SK-N-MC (cell line): Measurements from ENCODE around the gene EXTL1.

Experiments
- DNase-seq: peaks from one replicate; pipeline ENCODE4 v3.0.0-alpha.2; 2011; ENCODE audit warnings: low read depth, low spot score
- H3K27ac ChIP-seq: fragments of 200-600 bp; sonication (generic); 2 replicates; pipeline ENCODE4 v1.5.1; 2016; ENCODE audit warnings: mixed run types
- H3K36me3 ChIP-seq: fragments of 200-600 bp; sonication (generic); 2 replicates; pipeline ENCODE4 v1.6.1; 2017; ENCODE audit warnings: antibody characterized with exemption, low read length, mixed read lengths; ENCODE audit not compliant: insufficient read depth
- H3K4me3 ChIP-seq: fragments of 200-600 bp; sonication (generic); 2 replicates; pipeline ENCODE4 v1.5.1; 2016
- H3K9ac ChIP-seq: fragments of 200-600 bp; sonication (generic); 2 replicates; pipeline ENCODE4 v1.8.0; 2017; ENCODE audit warnings: mixed run types, mixed read lengths; ENCODE audit not compliant: insufficient read length
- H3K9me3 ChIP-seq: fragments of 200-600 bp; sonication (generic); 2 replicates; pipeline ENCODE4 v1.6.1; 2017; ENCODE audit warnings: low read depth, mild to moderate bottlenecking, antibody characterized with exemption, low read length, moderate library complexity, mixed read lengths
- EZH2 ChIP-seq: fragments of 200-600 bp; sonication (generic); IDR thresholded peaks from one replicate; pipeline ENCODE4 v1.6.1; 2017; ENCODE audit warnings: antibody characterized with exemption
- FOXP2 ChIP-seq: optimal IDR thresholded peaks from 2 replicates; pipeline ENCODE3; 2011; ENCODE audit warnings: mild to moderate bottlenecking, moderate library complexity; ENCODE audit not compliant: insufficient read depth; ENCODE audit errors: extremely low read length, control extremely low read depth
- POLR2AphosphoS5 ChIP-seq: IDR thresholded peaks from 2 replicates; pipeline ENCODE4 v1.6.1; 2012; ENCODE audit warnings: mild to moderate bottlenecking, low read depth, low read length, borderline replicate concordance

EXTL1 gene

GRCh38 chr1:26049531-26050247 is 28.1 kb downstream of the EXTL1 start:
- no peak for TF ChIP-seq FOXP2
- no peak for TF ChIP-seq EZH2
- TF ChIP-seq POLR2AphosphoS5 = no peak
- Histone ChIP-seq H3K9me3 (no peaks in the 10 kb centered on the region), H3K4me3 (no peak overlapping the region), H3K9ac (no peak overlapping the region), H3K27ac (no peak overlapping the region), H3K36me3 (no peaks in the 10 kb centered on the region)
- no peak for DNase-seq

DNA sequence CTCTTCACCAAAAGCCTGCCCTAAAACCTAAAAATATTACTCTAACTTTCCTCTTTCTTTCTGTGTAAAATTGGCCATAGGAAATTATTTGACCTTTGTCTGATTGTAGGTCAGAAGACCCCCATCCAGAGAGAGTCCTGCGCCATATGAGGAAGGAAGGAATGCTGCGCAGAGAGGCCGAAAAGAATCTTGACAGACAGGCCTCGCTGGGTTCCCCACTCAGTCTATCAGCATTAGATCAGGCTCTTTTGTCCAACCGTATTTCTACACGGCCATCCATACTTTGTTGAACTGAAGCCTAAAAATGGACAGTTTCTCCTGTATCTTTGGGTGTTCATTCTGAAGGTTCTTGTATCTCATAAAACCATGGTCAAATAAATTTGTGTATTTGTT is 28.7 kb downstream of the EXTL1 start:
- no peak overlapping the region for H3K4me3 ChIP-seq
- H3K9ac ChIP-seq = no peak overlapping the region
- DNase-seq = no peak
- H3K36me3 ChIP-seq = no peaks in the 10 kb centered on the region
- no peak for TF ChIP-seq FOXP2
- no peak for TF ChIP-seq POLR2AphosphoS5
- TF ChIP-seq EZH2 = no peak
- H3K27ac ChIP-seq = no peak overlapping the region
- no peaks in the 10 kb centered on the region for H3K9me3 ChIP-seq

- TF ChIP-seq EZH2 = no peak
- no peak for TF ChIP-seq POLR2AphosphoS5
- no peak for TF ChIP-seq FOXP2
- H3K27ac ChIP-seq = no peak overlapping the region
- H3K9me3 ChIP-seq = no peaks in the 10 kb centered on the region
- H3K36me3 ChIP-seq = no peaks in the 10 kb centered on the region
- DNase-seq = no peak
- H3K4me3 ChIP-seq = no peak overlapping the region
- H3K9ac ChIP-seq = no peak overlapping the region
Observed at GRCh38 chr1:26053718-26054560, 32.4 kb downstream of the EXTL1 start.

- TF ChIP-seq EZH2 (no peak), POLR2AphosphoS5 (no peak), FOXP2 (no peak)
- no peak overlapping the region for H3K4me3 ChIP-seq
- no peaks in the 10 kb centered on the region for H3K9me3 ChIP-seq
- no peak for DNase-seq
- H3K9ac ChIP-seq = no peak overlapping the region
- no peaks in the 10 kb centered on the region for H3K36me3 ChIP-seq
- no peak overlapping the region for H3K27ac ChIP-seq
Observed at GRCh38 chr1:26055041-26055440, 33.5 kb downstream of the EXTL1 start.

- TF ChIP-seq EZH2 = no peak
- TF ChIP-seq FOXP2 = no peak
- no peak for TF ChIP-seq POLR2AphosphoS5
- no peak for DNase-seq
- H3K4me3 ChIP-seq = no peak overlapping the region
- H3K9ac ChIP-seq = no peak overlapping the region
- no peaks in the 10 kb centered on the region for H3K9me3 ChIP-seq
- no peak overlapping the region for H3K27ac ChIP-seq
- H3K36me3 ChIP-seq = no peaks in the 10 kb centered on the region
Observed at GRCh38 chr1:26057189-26057588, 35.6 kb downstream of the EXTL1 start.

DNA sequence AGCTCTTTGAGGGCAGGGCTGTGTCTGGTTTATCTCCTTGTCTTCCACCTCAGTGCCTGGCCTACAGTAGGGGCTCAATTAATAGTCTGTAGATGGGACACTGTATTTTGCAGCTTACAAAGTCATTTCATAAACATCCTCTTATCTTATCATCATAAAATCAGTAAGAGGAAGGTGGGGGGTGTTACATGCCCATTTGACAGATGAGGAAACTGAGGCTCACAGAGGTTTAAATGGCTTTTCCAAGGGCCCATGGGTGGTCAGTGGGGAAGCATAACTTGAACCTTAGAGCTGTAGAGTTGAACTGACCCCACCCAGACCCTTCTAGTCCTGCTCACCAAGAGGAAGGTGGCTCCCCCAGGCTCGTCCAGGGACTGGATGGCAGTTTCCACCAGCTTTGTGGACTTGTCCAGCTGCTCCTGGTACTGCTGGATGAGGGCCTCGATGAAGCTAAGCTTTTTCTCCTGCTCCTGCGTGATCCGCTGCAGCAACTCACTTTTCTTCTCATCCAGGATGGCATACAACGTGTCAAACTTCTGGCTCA is 36.5 kb downstream of the EXTL1 start:
- Histone ChIP-seq H3K36me3 (no peaks in the 10 kb centered on the region), H3K9me3 (no peaks in the 10 kb centered on the region), H3K27ac (no peak overlapping the region), H3K4me3 (no peak overlapping the region), H3K9ac (no peak overlapping the region)
- TF ChIP-seq POLR2AphosphoS5 (no peak), FOXP2 (no peak), EZH2 (no peak)
- DNase-seq = no peak

DNA sequence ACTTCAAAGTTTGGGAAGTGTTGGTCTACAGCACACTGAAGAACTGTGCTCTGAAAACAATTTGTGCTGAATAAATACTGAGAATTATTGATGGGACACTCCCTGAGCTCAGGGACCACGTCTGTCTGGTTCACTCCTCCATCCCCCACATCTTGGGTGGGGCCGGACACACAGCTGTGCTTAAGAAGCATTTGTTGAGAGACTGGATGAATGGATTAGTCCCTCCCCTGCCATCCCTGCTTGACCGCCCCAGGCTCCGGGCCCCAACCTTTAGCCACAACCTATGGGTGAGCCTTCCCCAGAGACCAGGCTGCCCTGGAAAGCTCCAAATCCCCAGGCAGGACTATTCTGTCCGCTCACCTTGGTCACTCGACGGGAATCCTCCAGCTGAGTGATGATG is 38.3 kb downstream of the EXTL1 start:
- no peak for DNase-seq
- H3K9ac ChIP-seq = no peak overlapping the region
- TF ChIP-seq POLR2AphosphoS5 (no peak), FOXP2 (no peak), EZH2 (no peak)
- no peak overlapping the region for H3K27ac ChIP-seq
- H3K36me3 ChIP-seq = no peaks in the 10 kb centered on the region
- no peaks in the 10 kb centered on the region for H3K9me3 ChIP-seq
- H3K4me3 ChIP-seq = no peak overlapping the region

- Histone ChIP-seq H3K9me3 (no peaks in the 10 kb centered on the region), H3K4me3 (no peak overlapping the region), H3K36me3 (no peaks in the 10 kb centered on the region), H3K9ac (no peak overlapping the region), H3K27ac (no peak overlapping the region)
- DNase-seq = no peak
- TF ChIP-seq EZH2 = no peak
- TF ChIP-seq POLR2AphosphoS5 = no peak
- TF ChIP-seq FOXP2 = no peak
Observed at GRCh38 chr1:26060832-26061574, 39.4 kb downstream of the EXTL1 start.
